HG03108 (cell line): ENCODE measurements around the gene AK5.
"Not testable (repeated sequence)": the region's sequence is repeated elsewhere in the genome, so short reads cannot be mapped to it uniquely, and the experiment has no call there.

ENCODE experiments used
- ATAC-seq: cut with Tn5 transposase; IDR thresholded peaks from one replicate; pipeline ENCODE4 v1.9.1; 2021; ENCODE audit warnings: moderate library complexity; ENCODE audit not compliant: unreplicated experiment

AK5 gene

GRCh38 chr1:77283701-77284425, 2.0 kb downstream of the AK5 start:
- ATAC-seq: no peak

DNA sequence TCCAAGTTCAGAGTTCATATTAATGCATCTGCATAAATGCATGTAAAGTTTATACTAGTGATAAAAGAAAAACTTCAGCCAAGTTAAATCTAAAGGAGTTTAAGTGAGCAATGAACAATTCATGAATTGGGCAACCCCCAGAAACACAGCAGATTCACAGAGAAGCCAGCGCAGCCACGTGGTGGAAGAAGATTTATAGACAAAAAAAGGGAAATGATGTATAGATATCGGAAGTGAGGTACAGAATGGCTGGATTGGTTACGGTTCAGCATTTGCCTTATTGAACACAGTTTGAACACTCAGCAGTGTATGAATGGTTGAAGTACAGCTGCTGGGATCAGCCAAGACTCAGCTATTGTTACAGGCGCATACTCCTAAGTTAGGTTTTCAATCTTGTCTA, 5.7 kb downstream of the AK5 start:
- ATAC-seq: no peak

DNA sequence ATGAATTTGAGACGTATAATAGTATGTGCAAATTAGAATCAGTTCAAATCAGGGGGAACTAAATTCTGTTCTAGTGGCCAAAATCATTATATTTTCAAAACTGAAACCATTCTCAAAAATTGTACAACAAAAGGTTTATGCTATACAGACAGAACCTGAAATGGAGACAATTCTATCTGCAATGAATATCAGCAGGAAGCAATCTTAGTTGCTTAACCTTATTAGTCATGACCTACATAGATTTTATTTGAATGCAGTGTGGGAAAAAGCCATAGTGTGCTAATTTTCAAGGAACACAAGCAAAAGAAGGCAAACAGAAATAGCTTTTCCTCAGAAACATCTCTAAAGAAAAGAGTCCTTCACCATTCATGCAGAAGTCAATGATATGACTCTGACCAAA, 6.5 kb downstream of the AK5 start:
- no peak for ATAC-seq

- ATAC-seq: no peak
These were observed 8.8 kb downstream of the AK5 start for GRCh38 chr1:77290576-77290975.

- ATAC-seq: no peak
These were observed 10.7 kb downstream of the AK5 start for GRCh38 chr1:77292551-77292950.

DNA sequence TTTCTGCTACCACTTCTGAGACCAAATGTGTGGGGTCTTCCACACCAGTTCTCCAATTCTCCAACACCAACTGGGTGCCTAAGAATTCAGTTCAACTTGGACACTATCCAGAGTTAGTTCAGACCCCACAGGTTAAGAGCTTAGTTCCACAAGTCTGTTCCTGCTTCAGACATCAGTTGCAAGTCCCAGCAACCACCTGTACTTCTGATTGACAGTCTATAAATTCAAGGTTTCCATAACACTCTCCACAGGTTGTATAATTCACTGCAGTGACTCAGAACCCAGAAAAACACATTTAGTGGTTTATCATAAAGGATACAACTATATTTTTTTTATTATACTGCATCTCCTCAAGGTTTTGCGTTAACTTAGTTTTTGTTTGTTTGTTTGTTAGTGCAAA, 18.7 kb downstream of the AK5 start:
- no peak for ATAC-seq

DNA sequence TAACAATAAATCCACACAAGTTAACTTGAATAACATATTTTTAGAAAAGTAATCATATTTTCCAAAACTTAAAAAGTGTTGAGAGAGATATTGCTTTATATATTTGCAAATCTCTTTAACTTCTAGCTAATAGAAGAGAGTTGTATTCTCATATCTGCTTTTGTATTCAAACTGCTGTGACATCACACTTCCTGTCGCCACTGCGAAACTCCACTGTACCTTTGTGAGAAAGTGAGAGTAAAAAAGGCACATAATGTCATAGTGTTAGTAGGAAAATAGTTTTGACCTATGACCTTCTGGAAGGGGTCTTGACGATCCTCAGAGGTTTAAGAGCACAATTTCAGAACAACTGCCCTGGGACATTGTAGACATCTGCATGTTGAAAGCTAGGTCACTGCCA, 21.6 kb downstream of the AK5 start:
- ATAC-seq: no peak

- no peak for ATAC-seq
These were observed 27.2 kb downstream of the AK5 start for GRCh38 chr1:77308889-77309621.

- ATAC-seq: no peak
These were observed 29.1 kb downstream of the AK5 start for GRCh38 chr1:77310924-77311323.

GRCh38 chr1:77312364-77312763, 30.5 kb downstream of the AK5 start:
- not testable (repeated sequence) for ATAC-seq

DNA sequence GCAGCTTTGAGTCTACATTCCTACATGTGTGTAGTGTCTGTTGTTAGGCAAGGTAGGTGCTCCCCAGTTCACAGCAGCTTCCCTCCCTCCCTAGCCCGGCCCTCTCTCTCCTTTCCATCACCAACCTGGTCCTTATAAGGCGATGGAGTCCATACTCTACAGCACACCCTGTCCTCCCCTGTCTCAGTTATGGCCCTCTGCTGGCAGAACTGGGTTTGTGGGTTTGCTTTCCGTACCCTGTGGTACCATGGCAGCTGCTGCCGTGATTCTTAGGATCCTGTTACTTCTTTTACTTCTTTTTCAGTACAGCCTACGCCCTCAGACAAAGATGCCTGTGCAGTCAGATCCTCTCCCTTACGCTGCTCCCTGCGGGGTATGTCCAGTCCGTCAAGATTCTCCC, 31.7 kb downstream of the AK5 start:
- no peak for ATAC-seq

DNA sequence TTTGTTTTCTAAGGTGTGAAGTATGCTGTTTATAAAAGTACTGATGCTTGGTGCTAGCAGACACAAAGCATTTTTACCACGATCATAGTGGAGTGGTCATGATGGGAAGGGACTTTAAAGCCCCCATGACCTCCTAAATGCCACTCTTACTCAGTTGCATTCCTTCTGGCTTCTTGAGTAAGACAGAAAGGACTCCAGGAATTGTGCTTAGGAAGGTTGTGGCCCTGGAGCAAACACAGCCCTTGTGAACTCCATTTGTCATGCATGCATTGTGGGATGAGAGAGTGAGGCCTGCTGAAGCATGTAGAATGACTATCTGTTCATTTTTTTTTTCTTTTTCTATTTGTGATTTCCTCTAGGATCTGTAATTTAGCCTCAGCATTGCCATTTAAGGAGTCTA, 34.2 kb downstream of the AK5 start:
- no peak for ATAC-seq

DNA sequence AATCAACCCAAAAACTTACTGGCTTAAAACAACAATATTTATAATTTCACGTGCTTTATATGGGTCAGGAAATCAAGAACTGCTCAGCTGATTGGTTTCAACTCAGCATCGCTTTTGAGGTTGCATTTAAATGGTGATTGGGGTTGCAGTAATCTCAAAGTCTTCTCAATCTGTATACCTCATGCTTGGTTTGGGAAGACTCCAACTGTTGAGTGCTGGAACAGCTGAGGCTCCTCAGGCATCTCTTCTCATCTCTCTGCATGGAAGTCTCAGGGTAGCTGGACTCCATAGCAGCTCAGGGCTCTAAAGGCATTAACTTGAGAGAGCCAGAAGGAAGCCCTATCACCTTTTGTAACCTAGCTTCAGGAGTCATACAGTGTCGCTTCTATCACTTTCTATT, 35.1 kb downstream of the AK5 start:
- no peak for ATAC-seq

DNA sequence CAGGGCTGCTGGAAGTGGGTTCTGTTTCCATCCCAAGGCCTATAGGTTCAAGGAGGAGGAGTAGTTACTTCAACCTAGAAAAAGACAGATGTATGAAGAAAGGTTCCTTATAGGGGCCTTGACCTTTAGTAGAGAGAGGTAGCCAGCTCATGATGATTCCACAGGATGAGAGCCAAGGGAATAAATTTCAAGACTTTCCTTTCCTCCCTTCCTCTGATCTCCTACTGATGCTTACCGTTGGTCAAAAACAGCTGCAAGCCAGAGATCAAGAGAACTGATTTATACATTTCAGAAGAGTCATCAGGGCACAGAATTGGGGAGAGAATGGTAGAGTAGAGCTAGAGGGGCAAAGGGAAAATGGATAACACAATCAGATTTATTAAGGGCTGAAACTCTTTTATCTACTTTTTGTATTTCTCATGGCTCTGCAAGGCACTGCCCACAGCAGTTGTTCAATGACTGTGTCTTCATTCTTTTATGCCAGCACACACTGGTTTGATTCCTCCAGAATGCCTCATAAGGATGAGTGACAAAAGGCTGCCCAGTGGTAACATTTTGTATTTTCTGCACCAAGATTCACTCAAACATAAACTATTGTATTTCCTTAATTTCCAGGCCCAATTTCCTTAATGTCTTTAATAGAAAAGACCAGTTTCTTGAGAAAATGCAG, 37.4 kb downstream of the AK5 start:
- ATAC-seq: no peak

DNA sequence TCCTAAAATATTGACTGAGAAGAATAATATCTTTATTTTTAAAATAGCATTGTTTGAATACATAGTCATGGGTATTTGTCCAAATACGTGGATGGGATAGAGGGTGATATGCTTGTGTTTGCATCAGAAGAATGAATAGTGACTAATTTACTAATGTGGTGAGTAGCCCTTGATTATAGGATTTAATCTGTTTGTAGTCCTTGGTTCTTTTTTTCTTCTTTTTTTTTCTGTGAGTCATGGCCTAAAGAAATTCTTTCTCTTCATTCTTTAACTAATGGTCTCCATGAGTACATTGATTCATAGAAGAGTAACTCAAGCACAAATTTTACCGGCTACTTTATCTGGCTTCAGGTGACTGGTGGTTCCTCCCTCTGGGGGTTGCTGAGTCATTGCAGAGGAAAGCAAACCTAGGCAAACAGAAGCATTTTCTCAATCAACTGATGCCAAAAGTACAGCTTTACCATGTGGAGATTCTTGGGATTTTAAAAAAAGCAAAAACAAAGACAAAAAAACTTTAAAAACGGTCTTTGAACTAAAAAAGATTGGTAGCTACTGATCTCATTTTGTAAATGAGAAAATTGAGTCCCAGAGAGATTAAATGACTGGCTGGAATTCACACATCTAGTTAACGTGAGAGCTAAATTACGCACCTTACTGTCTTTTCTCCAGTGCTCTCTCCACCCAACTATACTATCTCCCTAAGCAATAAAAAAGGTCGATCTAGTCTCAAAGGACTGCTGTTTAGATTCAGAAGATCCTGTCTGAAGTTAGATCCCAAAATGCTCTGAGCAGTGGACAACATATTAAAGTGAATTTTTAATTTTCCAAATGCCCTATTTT, 40.5 kb downstream of the AK5 start:
- no peak for ATAC-seq

DNA sequence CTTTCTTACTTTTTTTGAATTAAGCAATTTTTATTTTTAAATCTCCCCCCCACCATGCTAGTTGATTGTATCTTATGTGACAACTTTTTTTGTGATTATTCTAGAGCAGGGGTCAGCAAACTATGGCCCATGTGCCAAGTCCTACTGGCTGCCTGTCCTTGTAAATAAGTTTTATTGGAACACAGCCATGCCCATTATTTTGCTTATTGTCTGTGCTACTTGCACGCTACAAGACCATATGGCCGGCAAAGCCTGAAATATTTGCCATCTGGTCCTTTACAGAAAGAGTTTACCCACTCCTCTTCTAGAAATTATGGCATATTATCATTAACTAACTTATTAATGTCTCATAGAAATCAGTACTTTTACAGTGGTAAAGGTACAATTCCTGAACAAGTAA, 51.7 kb downstream of the AK5 start:
- ATAC-seq: no peak

DNA sequence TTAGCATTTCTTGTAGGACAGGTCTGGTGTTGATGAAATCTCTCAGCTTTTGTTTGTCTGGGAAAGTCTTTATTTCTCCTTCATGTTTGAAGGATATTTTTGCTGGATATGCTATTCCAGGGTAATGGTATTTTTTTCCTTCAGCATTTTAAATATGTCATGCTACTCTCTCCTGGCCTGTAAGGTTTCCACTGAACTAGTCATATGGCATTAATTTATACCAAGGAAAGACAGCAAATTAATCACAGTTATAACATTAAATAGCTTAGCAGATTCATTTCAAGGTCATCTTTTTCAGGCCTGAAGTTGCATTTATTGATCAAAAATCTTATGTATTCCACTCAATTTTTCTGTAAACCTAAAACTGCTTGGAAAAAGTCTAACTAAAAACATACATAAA, 54.9 kb downstream of the AK5 start:
- ATAC-seq: no peak

DNA sequence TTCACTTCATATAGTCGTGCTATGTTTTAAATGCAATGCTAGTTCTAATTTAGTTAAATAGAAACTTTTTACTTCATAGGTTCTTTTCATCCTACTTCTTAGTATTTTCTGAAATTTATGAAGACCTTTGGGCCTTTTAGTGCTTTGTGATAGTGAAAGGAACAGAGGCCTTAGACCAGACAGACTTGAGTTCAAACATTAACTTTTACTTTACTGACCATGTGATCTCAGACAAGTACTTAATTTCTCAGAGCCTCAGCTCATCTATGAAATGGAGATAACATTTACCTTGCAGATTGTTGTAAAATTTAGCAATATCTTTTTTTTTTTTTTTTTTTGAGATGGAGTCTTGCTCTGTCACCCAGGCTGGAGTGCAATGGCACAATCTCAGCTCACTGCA, 57.5 kb downstream of the AK5 start:
- no peak for ATAC-seq

- no peak for ATAC-seq
These were observed 59.4 kb downstream of the AK5 start for GRCh38 chr1:77341195-77341594.

DNA sequence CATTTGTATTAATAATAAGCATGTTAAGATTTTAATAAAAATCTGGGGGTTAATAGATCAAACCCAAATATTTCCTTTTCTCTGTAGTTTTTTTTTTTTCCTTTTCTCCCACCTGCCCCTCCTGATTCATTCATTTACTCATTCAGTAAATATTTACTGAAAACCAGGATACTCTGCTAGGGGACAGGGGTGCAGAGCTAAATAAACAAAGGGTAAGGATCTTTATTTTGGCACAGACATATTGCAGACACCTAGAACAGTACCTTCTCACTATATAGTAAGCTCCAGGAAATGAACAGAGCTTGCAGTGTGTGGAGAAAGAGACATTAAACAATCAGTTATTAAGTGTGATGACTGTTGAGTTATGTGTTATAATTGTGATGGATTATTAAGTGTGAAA, 60.9 kb downstream of the AK5 start:
- ATAC-seq: no peak

DNA sequence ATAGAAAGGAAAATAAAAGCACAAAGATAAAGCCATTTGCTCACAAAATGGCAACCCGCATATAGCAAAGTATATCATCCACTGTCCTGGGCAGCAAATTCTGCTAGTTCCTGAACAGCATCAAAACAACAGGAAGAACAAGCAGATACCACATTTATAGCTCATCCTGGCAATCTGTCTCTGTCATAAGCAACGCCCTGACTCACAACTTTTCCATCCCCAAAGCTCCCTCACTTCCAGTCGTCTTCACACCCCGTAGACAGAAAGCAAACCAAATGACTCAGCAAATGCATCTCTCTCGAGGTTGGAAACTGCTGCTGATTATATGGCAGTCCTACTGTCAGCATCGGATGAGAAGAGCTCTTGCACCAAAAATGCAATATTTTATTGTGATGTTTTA, 65.8 kb downstream of the AK5 start:
- no peak for ATAC-seq
